Measurements from ENCODE around the gene SOX18.

DNA sequence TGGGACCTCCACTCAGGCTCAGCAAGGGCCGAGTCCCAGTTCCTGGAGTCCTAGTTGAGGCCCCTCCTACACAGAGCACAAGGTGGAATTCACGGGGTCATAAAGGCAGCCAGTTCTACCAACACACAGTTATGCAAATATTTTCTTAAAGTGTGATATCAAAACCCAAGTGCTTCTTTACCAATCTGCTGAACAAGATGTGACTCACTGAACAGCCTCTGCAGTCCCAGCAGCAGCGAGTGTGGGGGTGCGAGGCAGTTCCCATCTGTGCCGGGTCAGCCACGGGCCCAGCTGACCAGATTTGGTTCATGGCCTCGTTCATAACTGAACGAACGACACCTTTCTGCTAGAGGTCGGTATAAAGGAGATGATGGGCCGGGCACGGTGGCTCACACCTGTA, 9.1 kb upstream of the SOX18 start:
- TF ChIP-seq POLR2A (IDR thresholded peaks at IDR 0.05) (no peak), CTCF (IDR thresholded peaks at IDR 0.05) (no peak)

All from gastroesophageal sphincter (tissue), 3 donors.